Measurements from ENCODE around the gene FXYD1.

DNA sequence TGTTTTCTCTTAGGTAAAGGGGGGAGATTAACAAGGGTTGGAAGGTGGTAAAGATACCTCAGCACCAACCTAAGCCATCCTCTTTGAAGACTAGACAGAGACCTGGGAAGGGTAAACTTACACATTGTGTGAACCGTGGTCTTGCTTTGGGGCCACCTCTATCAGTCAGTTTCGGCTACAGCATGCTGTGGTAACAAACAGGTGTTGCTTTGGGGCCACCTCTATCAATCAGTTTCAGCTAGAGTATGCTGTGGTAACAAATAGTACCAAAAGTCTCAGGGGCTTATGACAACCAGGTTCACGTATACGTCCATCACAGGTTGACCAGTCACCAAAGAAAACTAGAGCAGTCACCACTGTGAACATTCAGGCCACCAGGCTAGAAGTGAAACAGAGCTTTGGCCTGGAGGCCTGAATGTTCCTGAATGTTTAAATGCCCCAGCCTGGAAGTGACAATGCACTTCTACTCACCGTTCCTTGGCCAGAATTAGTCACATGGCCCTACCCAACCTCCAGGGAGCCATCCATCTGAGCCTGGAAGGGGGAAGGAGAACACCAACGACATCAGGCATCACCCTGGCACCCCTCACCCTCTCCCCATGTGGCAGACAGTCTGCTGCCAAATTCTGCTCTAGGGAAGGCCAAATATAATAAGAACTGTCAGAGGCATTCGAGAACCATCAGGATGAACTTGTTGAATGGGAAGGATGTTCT, 8.3 kb downstream of the FXYD1 start:
- TF ChIP-seq POLR2AphosphoS5 (IDR thresholded peaks at IDR 0.05; ENCODE audit: insufficient read depth, low read depth, low read length) (no peak), EZH2 (IDR thresholded peaks at IDR 0.05; ENCODE audit: borderline replicate concordance, low read depth, low read length, severe bottlenecking) (no peak), POLR2A (IDR thresholded peaks at IDR 0.05; ENCODE audit: low read depth, low read length) (no peak)
- TF ChIP-seq, protein P1, sequence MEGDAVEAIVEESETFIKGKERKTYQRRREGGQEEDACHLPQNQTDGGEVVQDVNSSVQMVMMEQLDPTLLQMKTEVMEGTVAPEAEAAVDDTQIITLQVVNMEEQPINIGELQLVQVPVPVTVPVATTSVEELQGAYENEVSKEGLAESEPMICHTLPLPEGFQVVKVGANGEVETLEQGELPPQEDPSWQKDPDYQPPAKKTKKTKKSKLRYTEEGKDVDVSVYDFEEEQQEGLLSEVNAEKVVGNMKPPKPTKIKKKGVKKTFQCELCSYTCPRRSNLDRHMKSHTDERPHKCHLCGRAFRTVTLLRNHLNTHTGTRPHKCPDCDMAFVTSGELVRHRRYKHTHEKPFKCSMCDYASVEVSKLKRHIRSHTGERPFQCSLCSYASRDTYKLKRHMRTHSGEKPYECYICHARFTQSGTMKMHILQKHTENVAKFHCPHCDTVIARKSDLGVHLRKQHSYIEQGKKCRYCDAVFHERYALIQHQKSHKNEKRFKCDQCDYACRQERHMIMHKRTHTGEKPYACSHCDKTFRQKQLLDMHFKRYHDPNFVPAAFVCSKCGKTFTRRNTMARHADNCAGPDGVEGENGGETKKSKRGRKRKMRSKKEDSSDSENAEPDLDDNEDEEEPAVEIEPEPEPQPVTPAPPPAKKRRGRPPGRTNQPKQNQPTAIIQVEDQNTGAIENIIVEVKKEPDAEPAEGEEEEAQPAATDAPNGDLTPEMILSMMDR (IDR thresholded peaks at IDR 0.05; ENCODE audit: extremely low read depth in 1 of 2, insufficient read depth in 1 of 2, low read depth in 1 of 2, low read length in 2 of 2) = no peak
